ENCODE results near the gene AFF3.

AFF3 gene

DNA sequence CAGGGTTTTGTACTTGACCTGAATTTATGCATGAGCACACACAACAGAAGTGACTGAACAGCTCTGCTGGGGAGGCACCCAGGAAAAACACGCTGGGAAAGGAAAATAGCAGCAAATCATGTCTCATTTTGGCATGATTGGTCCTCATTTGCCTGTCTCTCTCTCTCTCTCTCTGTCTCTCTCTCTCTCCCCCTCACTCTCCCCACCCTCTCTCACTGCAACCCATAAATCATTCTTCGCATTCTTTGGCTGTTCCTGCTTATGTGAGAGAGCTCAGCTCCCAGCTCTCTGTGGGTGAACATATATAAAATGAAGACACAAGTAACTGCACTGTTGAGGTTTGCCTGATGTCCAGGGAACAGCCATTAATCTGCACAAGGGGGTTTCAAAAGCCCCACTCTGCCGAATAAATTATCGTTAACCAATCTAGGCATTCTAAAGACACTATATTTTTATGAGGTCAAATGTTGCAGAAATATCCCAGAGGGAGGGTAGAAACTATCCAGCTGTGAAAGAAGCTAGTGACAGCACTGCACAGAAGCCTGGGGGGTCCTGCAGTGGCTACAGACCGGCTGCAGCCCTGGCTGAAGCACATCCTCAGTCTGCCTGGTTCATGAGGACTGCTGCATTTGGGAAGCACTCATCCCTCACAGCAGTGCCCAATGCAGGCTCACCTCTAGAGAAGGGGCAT lies 260.3 kb downstream of the AFF3 start:
- H3K27me3 ChIP-seq = no peaks in the 10 kb centered on the region
- H3K4me1 ChIP-seq = no peaks in the 10 kb centered on the region
- no peaks in the 10 kb centered on the region for H3K9me3 ChIP-seq
- H3K4me3 ChIP-seq (ENCODE audit: low read depth, low read length) = no peak overlapping the region
- no peaks in the 10 kb centered on the region for H3K36me3 ChIP-seq
- DNase-seq = no peak
- no peak for TF ChIP-seq CTCF (IDR thresholded peaks at IDR 0.05; ENCODE audit: low read depth, low read length)

DNA sequence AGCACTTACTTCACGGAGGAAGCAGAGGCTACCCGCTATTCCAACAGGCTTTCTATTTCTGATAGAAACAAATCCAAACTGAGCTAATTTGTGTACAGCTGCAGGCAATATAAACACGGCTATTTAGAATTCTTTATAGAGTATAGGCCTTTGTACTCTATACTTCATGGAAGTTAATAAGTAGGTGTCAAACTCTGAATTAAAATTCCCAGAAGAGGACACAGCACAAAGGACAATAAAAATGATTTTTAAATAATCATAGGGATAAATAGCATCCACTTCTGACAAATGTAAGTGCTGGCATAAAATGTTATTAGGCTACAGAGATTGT lies 261.5 kb downstream of the AFF3 start:
- Histone ChIP-seq H3K4me1 (no peaks in the 10 kb centered on the region), H3K4me3 (ENCODE audit: low read depth, low read length) (no peak overlapping the region), H3K27me3 (no peaks in the 10 kb centered on the region), H3K36me3 (no peaks in the 10 kb centered on the region), H3K9me3 (no peaks in the 10 kb centered on the region)
- DNase-seq = no peak
- no peak for TF ChIP-seq CTCF (IDR thresholded peaks at IDR 0.05; ENCODE audit: low read depth, low read length)

GRCh38 chr2:99880148-99880963 lies 262.0 kb downstream of the AFF3 start:
- no peak for TF ChIP-seq CTCF (IDR thresholded peaks at IDR 0.05; ENCODE audit: low read depth, low read length)
- Histone ChIP-seq H3K9me3 (no peaks in the 10 kb centered on the region), H3K36me3 (no peaks in the 10 kb centered on the region), H3K4me3 (ENCODE audit: low read depth, low read length) (no peak overlapping the region), H3K27me3 (no peaks in the 10 kb centered on the region), H3K4me1 (no peaks in the 10 kb centered on the region)
- no peak for DNase-seq

GRCh38 chr2:99879481-99879880 lies 262.9 kb downstream of the AFF3 start:
- no peak for DNase-seq
- H3K9me3 ChIP-seq = no peaks in the 10 kb centered on the region
- no peaks in the 10 kb centered on the region for H3K36me3 ChIP-seq
- H3K27me3 ChIP-seq = no peaks in the 10 kb centered on the region
- no peak for TF ChIP-seq CTCF (IDR thresholded peaks at IDR 0.05; ENCODE audit: low read depth, low read length)
- H3K4me1 ChIP-seq = no peaks in the 10 kb centered on the region
- no peak overlapping the region for H3K4me3 ChIP-seq (ENCODE audit: low read depth, low read length)

- Histone ChIP-seq H3K4me3 (ENCODE audit: low read depth, low read length) (no peak overlapping the region), H3K27me3 (no peaks in the 10 kb centered on the region), H3K9me3 (no peaks in the 10 kb centered on the region), H3K36me3 (no peaks in the 10 kb centered on the region), H3K4me1 (no peaks in the 10 kb centered on the region)
- TF ChIP-seq CTCF (IDR thresholded peaks at IDR 0.05; ENCODE audit: low read depth, low read length) = no peak
- DNase-seq = no peak
Measured at GRCh38 chr2:99878581-99879350, 263.6 kb downstream of the AFF3 start.
